ENCODE results near the gene BCL2L12. TPM values are rescaled to one million over a fixed set of nuclear protein-coding genes. Genes with fewer than 3 reads are reported as not detected.

The BCL2L12 gene
- polyA plus RNA-seq, 1 of the 3 experiments (the other 2 are of a cell fraction): 27.9 TPM

GRCh38 chr19:49718511-49718910, 52.8 kb downstream of the BCL2L12 start:
- no peak overlapping the region for H3K27ac ChIP-seq (ENCODE audit: low read depth in 2 of 2, low read length in 1 of 2)
- H3K36me3 ChIP-seq (replicated peaks in 1 of 2; ENCODE audit: control insufficient read depth in 1 of 2, insufficient read depth in 2 of 2, low read length in 1 of 2): no peaks in the 10 kb centered on the region
- no peaks in the 10 kb centered on the region for H4K20me1 ChIP-seq (ENCODE audit: insufficient read depth)
- ChIA-PET CTCF (interaction anchor here (0.6 to 2.2 kb wide), 4 partner anchors 9 to 242 kb away, joined by 3 to 9 read pairs (median 4); partner anchors contain the start of gene FUZ), POLR2A (no interaction called here)
- H3F3A ChIP-seq (replicated peaks; ENCODE audit: insufficient read depth): no peaks in the 10 kb centered on the region
- no peak overlapping the region for H2AFZ ChIP-seq (ENCODE audit: low read depth)
- H3K4me2 ChIP-seq: no peak overlapping the region
- DNase-seq: no peak
- WGBS (ENCODE audit: low lambda C conversion rate): 94% methylated on average over 8 of the region's 8 CpGs
- no peaks in the 10 kb centered on the region for H3K9me3 ChIP-seq
- no peak overlapping the region for H3K9ac ChIP-seq
- H3K79me2 ChIP-seq (ENCODE audit: insufficient read depth): no peaks in the 10 kb centered on the region
- H3K9me2 ChIP-seq: no peaks in the 10 kb centered on the region
- TF ChIP-seq CHD2 (IDR thresholded peaks at IDR 0.05; ENCODE audit: low read length, partially characterized antibody) (no peak), MAX (IDR thresholded peaks at IDR 0.05; ENCODE audit: low read depth) (no peak), CTCF (IDR thresholded peaks at IDR 0.05) (no peak), FOXM1 (IDR thresholded peaks at IDR 0.05; ENCODE audit: low read depth) (no peak), PBX3 (IDR thresholded peaks at IDR 0.05) (no peak), EZH2phosphoT487 (IDR thresholded peaks at IDR 0.05; ENCODE audit: borderline replicate concordance, low read depth) (no peak), SIN3A (IDR thresholded peaks at IDR 0.05; ENCODE audit: borderline replicate concordance, low read depth, low read length) (no peak), FOSL2 (IDR thresholded peaks at IDR 0.05; ENCODE audit: borderline replicate concordance, low read depth) (no peak), RXRA (IDR thresholded peaks at IDR 0.05; ENCODE audit: borderline replicate concordance, low read depth) (no peak), REST (IDR thresholded peaks at IDR 0.05; ENCODE audit: low read depth, low read length) (no peak), TEAD4 (IDR thresholded peaks at IDR 0.05; ENCODE audit: borderline replicate concordance, insufficient read depth) (no peak), JUND (IDR thresholded peaks at IDR 0.05) (no peak), NFIC (IDR thresholded peaks at IDR 0.05; ENCODE audit: borderline replicate concordance) (no peak), MXI1 (IDR thresholded peaks at IDR 0.05; ENCODE audit: low read depth, low read length) (no peak), EP300 (IDR thresholded peaks at IDR 0.05; ENCODE audit: borderline replicate concordance in 1 of 2, low read depth in 1 of 2, low read length in 1 of 2) (no peak), ELF1 (IDR thresholded peaks at IDR 0.05) (no peak)
- no peak overlapping the region for H3K4me3 ChIP-seq (ENCODE audit: low read depth in 2 of 2, low read length in 1 of 2)
- H3K4me1 ChIP-seq (ENCODE audit: control insufficient read depth in 1 of 2, insufficient read depth in 2 of 2, low read depth in 1 of 2, low read length in 1 of 2): peaks cover 0 to 2% of the 10 kb centered on the region in 2 experiments; a peak in 1 of 4 replicates
- no peaks in the 10 kb centered on the region for H3K27me3 ChIP-seq (ENCODE audit: insufficient read depth)
